SH-SY5Y (cell line): ENCODE measurements around the gene PARVB.

Source experiments
- GATA2 ChIP-seq: IDR thresholded peaks from 2 replicates; pipeline ENCODE4 v1.6.1; 2011; ENCODE audit warnings: mild to moderate bottlenecking, low read depth, low read length
- GATA3 ChIP-seq: IDR thresholded peaks from 2 replicates; pipeline ENCODE4 v1.6.1; 2011; ENCODE audit warnings: low read depth, mild to moderate bottlenecking, low read length, moderate library complexity

The PARVB gene

DNA sequence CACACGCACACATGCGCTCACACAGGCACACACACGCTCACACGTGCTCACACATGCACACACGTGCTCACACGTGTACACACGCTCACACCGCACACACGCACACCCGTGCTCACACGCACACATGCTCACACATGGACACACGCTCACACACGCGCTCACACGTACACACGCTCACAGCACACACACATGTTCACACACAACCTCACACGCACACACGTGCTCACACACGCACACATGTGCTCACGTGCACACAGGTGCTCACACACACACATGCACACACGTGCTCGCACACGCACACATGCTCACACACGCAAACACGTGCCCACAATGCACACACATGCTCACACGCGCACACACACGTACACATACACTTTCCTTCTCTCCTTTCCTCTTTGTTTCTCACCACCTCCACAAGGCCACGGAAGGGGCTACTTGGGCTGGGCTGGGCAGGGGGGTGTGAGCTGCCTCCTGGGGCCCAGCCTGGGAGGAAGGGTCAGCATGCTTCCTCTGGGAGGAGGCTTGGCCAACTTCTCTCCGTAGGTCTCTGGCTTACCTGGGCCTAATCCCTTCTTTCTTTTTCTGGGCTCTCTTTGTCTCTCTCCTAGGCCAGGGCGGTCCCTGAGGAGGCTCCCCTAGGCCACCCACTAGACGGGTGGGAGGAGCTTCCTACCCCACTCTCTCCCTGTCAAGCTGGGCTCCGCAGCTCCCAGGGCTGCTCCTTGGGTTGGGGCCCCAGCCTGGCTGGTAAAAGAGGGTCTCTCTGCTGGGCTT is 122.2 kb downstream of the PARVB start:
- TF ChIP-seq GATA3 (no peak), GATA2 (no peak)

DNA sequence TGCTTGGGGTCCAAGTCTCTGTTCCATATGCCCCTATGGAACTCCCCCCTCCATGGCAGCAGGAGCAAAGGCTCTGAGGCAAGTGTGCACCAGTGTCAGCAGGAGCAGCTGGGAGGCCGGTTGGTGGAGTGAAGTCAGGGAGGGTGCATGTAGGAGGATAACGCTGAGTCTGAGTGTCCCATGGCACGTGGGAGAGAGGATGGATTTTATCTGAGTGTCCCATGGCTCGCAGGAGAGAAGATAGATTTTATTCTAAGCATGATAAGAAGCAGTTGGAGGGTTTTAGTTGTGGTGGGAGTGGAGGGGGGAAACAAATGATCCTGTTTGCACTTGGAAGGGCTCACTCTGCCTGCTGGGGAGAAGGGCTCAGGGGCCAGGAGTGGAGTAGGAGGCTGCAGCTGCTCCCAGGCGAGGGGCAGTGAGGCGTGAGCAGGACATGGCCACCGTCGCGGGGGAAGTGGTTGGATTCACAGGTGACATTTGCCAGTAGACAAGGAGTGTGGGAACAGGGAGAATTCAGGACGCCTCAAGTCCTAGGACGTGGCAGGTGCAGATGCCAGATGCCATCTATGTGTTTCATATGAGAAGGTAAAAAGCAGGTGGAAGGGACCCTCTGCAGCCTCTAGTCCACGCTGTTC is 123.0 kb downstream of the PARVB start:
- no peak for TF ChIP-seq GATA2
- TF ChIP-seq GATA3: no peak

DNA sequence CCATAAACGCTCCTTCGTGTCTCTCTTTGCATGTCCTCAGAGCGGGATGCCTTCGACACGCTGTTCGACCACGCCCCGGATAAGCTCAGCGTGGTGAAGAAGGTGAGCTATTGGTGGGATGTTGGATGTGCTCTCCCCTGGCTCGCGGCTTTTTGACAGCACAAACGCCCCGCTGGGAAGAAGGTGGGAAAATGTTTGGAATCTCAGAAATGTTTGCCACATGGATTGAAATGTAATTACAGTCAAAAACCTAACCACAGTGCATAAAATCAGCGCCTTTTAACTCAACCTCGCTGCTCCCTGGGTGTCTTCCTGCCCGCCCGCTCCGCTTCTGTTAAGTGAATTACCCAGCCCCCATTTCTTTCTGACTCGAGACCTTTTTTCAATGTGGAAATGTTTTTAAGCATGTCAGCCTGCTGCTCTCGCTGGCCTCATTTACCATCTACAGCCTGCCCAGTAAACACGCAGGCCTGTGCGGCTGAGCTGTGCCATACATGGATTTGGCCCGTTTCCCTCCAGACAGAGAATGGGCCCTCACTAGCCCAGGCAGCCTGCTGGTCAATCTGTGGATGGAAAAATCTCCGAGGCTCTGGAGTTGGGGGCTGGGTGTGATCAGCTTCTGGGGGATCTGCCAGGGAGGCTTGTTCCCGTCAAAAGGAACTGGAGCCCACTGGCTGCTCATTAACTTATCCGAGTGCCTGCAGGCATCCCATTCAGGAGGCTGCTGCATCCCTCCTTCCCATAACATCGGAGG is 123.9 kb downstream of the PARVB start:
- TF ChIP-seq GATA2: no peak
- no peak for TF ChIP-seq GATA3

DNA sequence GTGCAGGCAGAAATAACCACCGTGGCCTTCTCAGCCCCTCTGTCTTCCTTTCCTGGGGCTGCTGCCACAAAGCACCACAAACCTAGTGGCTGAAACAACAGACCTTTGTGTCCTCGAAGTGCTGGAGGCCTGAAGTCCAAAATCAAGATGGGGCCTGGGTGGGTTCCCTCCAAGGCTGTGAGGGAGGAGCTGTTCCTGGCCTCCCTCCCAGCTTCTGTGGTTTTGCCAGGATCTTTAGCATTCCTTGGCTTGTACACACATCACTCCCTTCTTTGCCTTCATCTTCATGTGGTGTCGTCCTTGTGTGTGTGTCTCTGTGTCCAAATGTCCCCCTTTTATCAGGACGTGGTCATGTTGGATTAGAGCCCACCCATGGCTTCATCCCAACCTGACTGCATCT is 127.6 kb downstream of the PARVB start:
- TF ChIP-seq GATA3: no peak
- no peak for TF ChIP-seq GATA2

DNA sequence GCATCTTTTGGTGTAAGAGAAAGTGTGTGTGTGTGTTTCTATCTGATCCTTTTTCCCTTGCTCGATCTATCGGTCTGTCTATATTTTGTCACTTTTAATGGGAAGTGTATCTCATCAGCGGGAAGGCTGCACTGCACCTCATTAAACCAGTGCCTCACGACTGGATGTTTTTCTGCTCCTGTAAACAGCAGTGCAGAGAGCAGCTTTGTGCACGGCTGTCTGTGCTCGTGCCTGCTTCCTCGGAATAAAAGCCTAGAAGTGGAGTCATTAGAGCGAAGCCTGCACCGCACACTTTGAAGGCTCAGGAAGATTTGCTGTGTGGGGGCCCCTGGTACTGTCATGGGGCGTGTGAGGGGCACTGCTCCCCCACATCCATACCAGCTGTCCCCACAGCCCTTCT is 129.6 kb downstream of the PARVB start:
- TF ChIP-seq GATA2: no peak
- no peak for TF ChIP-seq GATA3

DNA sequence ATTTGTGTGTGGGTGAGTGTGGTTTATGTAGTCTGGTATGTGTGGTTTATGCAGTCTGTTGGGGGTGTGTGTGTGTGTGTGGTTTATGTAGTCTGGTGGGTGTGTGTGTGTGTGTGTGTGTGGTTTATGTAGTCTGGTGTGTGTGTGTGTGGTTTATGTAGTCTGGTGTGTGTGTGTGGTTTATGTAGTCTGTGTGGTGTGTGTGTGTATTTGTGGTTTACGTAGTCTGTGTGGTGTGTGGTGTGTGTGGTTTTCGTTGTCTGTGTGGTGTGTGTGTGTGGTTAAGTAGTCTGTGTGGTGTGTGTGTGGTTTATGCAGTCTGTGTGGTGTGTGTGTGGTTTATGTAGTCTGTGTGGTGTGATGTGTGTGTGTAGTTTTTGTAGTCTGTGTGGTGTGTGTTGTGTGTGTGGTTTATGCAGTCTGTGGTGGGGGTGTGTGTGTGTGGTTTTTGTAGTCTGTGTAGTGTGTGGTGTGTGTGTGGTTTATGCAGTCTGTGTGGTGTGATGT is 130.4 kb downstream of the PARVB start:
- TF ChIP-seq GATA2: no peak
- no peak for TF ChIP-seq GATA3

DNA sequence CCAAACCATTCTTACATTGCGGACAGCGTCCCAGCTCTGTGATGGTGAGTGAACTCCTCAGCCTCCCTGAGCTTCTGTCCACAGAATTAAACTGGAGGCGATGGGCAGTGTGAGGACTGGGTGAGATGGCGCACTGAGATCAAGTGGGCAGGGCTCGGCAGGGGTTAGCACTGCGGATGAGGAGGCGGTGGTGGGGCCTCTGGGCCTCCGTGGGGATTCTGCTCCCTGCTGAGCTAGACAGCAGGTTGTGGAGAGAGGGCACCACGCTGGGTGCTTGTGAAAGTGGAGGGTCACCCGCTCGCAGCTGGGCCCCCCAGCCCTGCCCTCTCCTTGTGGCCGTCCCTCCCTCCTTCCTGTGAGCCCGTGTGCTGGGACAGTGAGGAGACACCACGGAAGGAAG is 131.0 kb downstream of the PARVB start:
- TF ChIP-seq GATA3 (no peak), GATA2 (no peak)

DNA sequence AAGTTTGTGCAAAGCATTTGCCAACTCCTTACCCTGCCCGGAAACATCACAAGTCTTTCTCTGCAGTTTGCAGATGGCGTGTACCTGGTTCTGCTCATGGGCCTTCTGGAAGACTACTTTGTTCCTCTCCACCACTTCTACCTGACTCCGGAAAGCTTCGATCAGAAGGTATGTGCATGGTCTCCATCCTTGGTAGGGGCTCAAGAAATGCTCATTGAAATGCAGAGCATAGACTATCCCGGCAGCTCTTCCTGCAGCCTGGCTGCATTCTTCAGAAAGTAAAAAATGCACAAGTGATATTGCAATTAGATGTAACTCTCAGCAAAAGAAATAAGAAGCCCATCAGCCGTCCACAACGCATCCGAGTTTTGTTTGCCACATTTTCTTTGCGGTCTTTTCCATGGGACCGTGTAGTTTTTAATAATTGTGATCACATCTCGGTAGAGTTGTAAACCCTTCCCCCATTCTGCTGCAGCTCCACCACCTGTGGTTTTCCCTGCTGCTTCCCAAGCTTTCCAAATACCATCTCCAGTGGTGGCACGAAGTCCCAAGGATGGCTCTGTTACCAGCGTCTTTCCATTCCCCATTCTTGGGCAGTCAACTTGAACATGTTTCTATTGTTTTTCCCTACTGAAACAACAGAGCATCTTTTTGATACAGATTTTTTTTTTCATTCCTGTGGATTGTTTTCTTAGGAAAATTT is 134.0 kb downstream of the PARVB start:
- no peak for TF ChIP-seq GATA2
- no peak for TF ChIP-seq GATA3

DNA sequence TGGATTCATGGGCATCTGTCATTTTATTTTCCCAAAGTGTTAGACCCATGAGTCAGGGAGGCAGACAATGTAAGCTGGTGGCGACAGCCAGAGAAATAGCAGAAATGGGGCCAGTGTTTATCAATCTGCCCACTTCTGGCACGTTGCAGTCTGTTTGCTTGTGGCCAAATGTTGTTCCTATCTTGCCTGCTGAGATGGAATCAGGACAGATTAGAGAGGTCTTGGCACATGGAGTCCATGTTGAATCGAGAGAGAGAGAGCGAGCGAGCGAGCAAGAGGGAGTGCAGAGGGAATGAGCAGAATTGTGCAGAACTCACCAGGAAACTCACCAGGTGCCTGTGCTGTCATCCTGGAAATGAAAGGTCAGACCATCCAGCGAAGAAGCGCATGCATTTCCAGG is 134.7 kb downstream of the PARVB start:
- peak; percentile 91 for TF ChIP-seq GATA2
- TF ChIP-seq GATA3: no peak

DNA sequence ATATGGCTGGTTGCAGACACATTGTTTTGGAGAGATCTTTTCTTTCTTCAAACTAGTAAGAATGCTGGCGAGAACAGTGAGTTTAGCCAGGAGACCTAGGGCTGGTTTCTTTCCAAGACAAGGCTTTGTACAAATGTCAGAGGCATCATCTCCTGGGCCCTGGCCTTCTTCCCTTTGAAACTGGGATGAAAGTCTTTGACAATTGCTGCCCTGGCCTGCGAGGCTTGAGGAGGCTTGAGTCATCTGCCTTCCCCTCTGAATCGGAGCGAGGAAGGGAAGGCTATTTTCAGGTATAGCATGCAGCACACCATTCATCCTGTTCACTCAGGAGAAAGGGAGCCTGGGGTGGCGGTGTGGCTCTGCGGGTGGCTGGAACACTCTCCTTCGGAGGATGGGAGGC is 135.1 kb downstream of the PARVB start:
- no peak for TF ChIP-seq GATA2
- TF ChIP-seq GATA3: no peak

DNA sequence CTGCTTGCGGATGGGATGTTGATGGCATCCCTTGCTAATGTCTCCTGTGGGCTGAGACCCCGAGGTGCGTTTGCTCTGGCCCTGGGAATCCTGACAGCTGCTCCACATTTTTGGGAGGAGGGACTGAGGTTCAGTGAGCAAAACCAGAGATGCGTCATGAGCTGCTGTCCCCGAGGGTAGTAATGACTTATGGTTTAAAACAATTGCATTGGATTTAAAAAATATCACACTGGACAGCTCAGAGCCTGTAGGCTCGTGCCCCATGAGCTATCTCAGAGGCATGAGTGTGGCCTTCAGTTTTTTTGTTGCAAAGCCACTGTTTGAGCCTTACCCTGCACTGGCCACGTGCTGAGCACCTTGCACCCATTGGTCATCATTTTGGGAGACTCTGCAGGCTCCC is 135.7 kb downstream of the PARVB start:
- TF ChIP-seq GATA2 (no peak), GATA3 (no peak)

DNA sequence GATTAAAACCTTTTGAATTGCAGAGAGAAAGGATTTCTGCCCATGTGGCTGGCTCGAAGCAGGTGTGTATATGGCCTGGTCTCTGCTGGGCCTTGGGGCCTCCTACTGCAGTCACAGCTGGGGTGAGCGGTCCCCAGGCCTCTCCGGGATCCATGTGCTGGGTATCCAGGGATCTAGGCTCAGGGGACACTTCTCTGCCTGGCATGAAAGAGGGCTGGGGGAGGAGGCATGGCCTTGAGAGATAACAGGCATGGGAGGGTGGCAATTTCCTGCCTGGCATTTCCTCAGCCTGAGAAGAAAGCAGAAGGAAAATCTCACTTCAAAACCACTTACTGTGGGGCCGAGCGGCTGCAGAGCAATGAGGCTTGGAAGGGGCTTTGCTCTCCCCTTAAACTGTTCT is 136.3 kb downstream of the PARVB start:
- no peak for TF ChIP-seq GATA3
- no peak for TF ChIP-seq GATA2

DNA sequence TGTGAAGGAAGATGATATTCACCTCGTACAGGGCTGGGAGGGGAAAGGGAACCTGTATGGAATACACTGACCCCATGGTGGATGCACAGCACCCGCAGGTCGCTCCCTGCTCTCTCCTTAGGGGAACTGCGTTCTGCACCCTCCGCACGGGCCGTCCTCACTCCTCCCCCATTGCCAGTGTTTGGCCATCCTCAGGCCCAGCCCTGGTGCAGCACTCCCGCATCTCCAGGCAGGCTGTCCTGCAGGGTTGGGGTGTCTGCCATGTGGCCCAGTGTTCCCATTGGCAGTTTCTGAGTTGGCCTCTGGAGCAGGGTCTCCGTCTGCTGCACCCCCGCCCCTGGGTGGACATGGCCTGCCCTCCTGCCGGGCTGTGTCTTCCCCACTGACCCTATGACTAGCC is 137.6 kb downstream of the PARVB start:
- TF ChIP-seq GATA3 (no peak), GATA2 (no peak)

DNA sequence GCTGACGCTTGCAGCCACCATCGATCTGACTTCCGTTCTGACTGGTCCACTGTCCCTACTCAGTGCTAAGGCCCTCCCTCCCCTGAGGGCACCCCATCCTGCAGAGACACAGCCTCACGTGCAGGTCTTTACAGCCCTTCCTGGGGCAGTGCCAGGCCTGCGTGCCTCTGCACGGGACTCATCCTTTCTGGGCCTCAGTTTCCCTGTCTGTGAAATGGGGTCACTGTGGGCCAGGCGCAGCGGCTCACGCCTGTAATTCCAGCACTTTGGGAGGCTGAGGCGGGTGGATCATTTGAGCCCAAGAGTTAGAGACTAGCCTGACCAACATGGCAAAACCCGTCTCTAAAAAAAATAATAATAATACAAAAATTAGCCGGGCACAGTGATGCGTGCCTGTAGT is 138.9 kb downstream of the PARVB start:
- TF ChIP-seq GATA2: no peak
